ENCODE data around the gene WWOX. TPM values are rescaled to one million over a fixed set of nuclear protein-coding genes. Genes with fewer than 3 reads are reported as not detected.

Gene WWOX
- total and polyA plus RNA-seq, 4 experiments from 2014 or later = 10.4 to 23.1 (median 17.5) TPM

DNA sequence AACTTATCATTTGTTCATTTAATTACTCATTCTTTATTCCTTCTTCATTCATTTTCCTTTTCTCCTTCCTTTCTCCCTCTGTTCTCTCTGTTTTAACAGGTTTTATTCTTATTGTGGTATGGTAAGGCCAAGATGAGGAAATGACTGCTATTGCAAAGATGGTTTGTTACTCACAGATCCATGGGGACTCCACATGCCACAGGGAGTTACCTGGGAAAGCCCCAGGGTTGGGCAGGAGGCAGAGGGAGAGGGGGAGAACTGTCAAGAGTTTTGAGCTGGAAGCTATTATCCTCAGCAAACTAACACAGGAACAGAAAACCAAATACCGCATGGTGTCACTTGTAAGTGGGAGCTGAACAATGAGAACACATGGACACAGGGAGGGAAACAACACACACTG lies 453.3 kb downstream of the WWOX start:
- POLR2A ChIA-PET (ENCODE audit: partially characterized antibody) = no interaction called here
- Mint-ChIP-seq H3K27ac (no peak overlapping the region), H3K4me3 (no peak overlapping the region), H3K36me3 (no peaks in the 10 kb centered on the region), H3K4me1 (peaks cover 3 to 8% (median 6%) of the 10 kb centered on the region in 4 donors), H3K9me3 (no peaks in the 10 kb centered on the region), H3K27me3 (no peaks in the 10 kb centered on the region)
- intact Hi-C loops (cut with micrococcal nuclease) = no loop called here
- Histone ChIP-seq H3K36me3 (ENCODE audit: insufficient read depth, low read length) (no peaks in the 10 kb centered on the region), H3K4me3 (ENCODE audit: low read length in 2 of 2) (no peak overlapping the region), H3K4me1 (ENCODE audit: insufficient read depth, low read length) (no peaks in the 10 kb centered on the region), H3K27ac (ENCODE audit: low read depth, low read length) (no peak overlapping the region), H3K27me3 (ENCODE audit: insufficient read depth, low read length) (no peaks in the 10 kb centered on the region), H3K9me3 (ENCODE audit: control insufficient read depth in 1 of 2, low read length in 2 of 2) (no peaks in the 10 kb centered on the region)
- DNase-seq = no peak
- CTCF ChIA-PET (ENCODE audit: partially characterized antibody) = no interaction called here

DNA sequence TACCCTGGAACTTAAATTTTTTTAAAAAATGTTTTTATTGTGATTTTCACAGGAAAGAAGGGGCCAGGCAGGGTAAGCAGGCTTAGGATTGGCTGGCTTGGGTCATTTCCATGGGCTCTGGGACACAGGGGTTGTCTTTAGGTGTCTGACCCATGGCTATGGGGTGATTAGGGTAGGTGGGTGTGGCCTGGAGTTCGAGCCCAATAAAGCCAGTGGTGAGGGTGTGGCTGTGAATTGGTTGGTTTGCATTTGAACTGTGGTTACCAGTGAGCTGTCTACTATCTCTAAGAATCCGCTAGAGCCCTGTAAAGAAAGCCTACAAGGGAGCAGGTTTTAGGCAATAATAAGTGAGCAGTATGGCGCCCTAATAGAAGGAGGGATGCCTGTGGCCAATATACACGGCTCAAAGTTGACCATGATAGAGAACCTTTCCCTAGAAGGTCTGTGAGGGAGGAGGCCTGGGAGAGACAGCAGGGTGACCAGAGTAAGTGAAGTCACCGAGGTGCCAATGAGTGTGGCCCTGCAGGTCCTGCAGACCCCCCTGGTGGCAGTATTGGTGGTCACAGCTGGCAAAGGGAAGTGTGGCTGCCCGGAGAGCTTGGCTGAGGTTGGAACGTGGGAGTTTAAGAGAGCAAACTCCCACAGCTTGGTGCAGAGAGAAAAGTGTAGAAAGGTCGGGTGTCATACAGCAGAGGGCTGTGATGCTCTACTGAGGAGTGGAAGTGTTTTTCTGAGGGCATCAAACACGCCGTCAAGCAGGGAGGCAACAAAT lies 454.0 kb downstream of the WWOX start:
- no peaks in the 10 kb centered on the region for H3K36me3 ChIP-seq (ENCODE audit: insufficient read depth, low read length)
- H3K4me3 ChIP-seq (ENCODE audit: low read length in 2 of 2) = no peak overlapping the region
- Mint-ChIP-seq H3K9me3 (no peaks in the 10 kb centered on the region), H3K27ac (peak overlapping the region in 2 of 7 donors; percentile 10 to 65), H3K27me3 (no peaks in the 10 kb centered on the region), H3K4me1 (peaks cover 3 to 8% (median 6%) of the 10 kb centered on the region in 4 donors), H3K36me3 (no peaks in the 10 kb centered on the region), H3K4me3 (no peak overlapping the region)
- H3K27ac ChIP-seq (ENCODE audit: low read depth, low read length) = no peak overlapping the region
- DNase-seq = no peak
- intact Hi-C loops (cut with micrococcal nuclease) = no loop called here
- H3K4me1 ChIP-seq (ENCODE audit: insufficient read depth, low read length) = no peaks in the 10 kb centered on the region
- no peaks in the 10 kb centered on the region for H3K27me3 ChIP-seq (ENCODE audit: insufficient read depth, low read length)
- POLR2A ChIA-PET (ENCODE audit: partially characterized antibody) = no interaction called here
- CTCF ChIA-PET (ENCODE audit: partially characterized antibody) = no interaction called here
- H3K9me3 ChIP-seq (ENCODE audit: control insufficient read depth in 1 of 2, low read length in 2 of 2) = no peaks in the 10 kb centered on the region

DNA sequence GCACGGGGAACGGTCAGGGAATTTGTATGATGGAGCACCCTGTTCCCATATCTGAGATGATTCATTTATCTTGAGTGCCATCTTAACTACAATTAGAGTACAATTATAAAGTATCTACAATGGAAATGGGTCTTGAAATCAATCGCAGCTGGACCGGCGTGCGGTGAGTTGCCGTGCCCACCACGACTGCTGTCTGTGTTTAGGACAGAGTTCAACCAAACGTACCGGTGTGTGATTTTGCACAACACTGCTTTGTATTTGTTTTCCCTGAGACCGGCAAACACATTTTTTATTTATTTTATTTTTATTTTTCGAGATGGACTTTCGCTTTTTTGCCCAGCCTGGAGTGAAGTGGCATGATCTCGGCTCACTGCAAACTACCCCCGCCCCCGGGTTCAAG lies 457.0 kb downstream of the WWOX start:
- peaks cover 3 to 7% (median 6%) of the 10 kb centered on the region in 4 donors for H3K4me1 Mint-ChIP-seq
- DNase-seq = no peak
- H3K4me3 Mint-ChIP-seq = no peak overlapping the region
- no peak overlapping the region for H3K27ac ChIP-seq (ENCODE audit: low read depth, low read length)
- H3K27me3 ChIP-seq (ENCODE audit: insufficient read depth, low read length) = no peaks in the 10 kb centered on the region
- no peaks in the 10 kb centered on the region for H3K9me3 Mint-ChIP-seq
- no peaks in the 10 kb centered on the region for H3K36me3 Mint-ChIP-seq
- H3K4me3 ChIP-seq (ENCODE audit: low read length in 2 of 2) = no peak overlapping the region
- no peaks in the 10 kb centered on the region for H3K4me1 ChIP-seq (ENCODE audit: insufficient read depth, low read length)
- ChIA-PET POLR2A (ENCODE audit: partially characterized antibody) (no interaction called here), CTCF (ENCODE audit: partially characterized antibody) (no interaction called here)
- no peaks in the 10 kb centered on the region for H3K9me3 ChIP-seq (ENCODE audit: control insufficient read depth in 1 of 2, low read length in 2 of 2)
- intact Hi-C loops (cut with micrococcal nuclease) = no loop called here
- no peak overlapping the region for H3K27ac Mint-ChIP-seq
- no peaks in the 10 kb centered on the region for H3K36me3 ChIP-seq (ENCODE audit: insufficient read depth, low read length)
- H3K27me3 Mint-ChIP-seq = no peaks in the 10 kb centered on the region

DNA sequence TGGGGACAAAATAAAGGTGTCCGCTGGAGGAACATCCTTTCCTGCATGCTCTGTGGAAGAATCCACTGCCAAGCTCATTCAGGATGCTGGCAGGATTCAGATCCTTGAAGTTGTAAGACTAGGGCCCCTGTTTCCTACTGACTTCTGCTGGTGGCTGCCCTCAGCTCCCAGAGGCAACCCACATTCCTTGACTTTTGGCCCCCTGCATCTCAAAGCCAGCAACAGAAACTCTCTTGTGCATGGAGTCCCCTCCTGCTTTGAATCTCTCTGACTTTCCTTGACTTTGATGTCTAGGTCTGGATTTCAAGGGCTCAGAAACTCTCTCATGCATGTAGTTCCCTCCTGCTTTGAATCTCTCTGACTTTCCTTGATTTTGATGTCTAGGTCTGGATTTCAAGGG lies 461.5 kb downstream of the WWOX start:
- no peaks in the 10 kb centered on the region for H3K36me3 ChIP-seq (ENCODE audit: insufficient read depth, low read length)
- Mint-ChIP-seq H3K36me3 (peaks cover 0 to 9% of the 10 kb centered on the region in 2 donors), H3K4me1 (peaks cover 0 to 3% (median 1%) of the 10 kb centered on the region in 4 donors), H3K4me3 (no peak overlapping the region), H3K27me3 (no peaks in the 10 kb centered on the region), H3K9me3 (peaks cover 0 to 8% (median 1%) of the 10 kb centered on the region in 8 donors), H3K27ac (no peak overlapping the region)
- no peaks in the 10 kb centered on the region for H3K9me3 ChIP-seq (ENCODE audit: control insufficient read depth in 1 of 2, low read length in 2 of 2)
- intact Hi-C loops (cut with micrococcal nuclease) = no loop called here
- ChIA-PET CTCF (ENCODE audit: partially characterized antibody) (no interaction called here), POLR2A (ENCODE audit: partially characterized antibody) (no interaction called here)
- H3K27me3 ChIP-seq (ENCODE audit: insufficient read depth, low read length) = no peaks in the 10 kb centered on the region
- no peak overlapping the region for H3K27ac ChIP-seq (ENCODE audit: low read depth, low read length)
- no peak overlapping the region for H3K4me3 ChIP-seq (ENCODE audit: low read length in 2 of 2)
- H3K4me1 ChIP-seq (ENCODE audit: insufficient read depth, low read length) = peaks cover under 1% of the 10 kb centered on the region
- no peak for DNase-seq

DNA sequence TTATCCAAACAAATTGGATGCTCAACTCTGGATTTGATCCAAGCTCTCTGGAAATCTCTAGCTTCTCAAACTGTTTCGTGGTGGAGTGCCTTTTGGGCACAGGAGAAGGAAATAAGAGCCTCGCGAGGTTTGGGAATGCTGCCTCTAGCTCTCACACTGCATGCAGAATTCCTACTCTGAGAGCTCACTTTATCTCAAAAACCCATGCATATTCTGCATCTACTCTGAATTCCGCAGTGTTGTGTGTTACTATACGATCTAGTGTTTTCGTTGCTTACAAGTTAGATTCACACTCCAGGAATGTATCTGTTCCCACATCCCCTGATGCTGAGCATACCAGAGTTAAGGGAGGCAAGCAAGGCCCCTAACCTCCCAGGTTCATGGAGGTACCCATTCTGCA lies 462.7 kb downstream of the WWOX start:
- H3K27ac ChIP-seq (ENCODE audit: low read depth, low read length) = no peak overlapping the region
- Mint-ChIP-seq H3K4me1 (peaks cover 8 to 13% (median 10%) of the 10 kb centered on the region in 4 donors), H3K36me3 (peaks cover 0 to 9% of the 10 kb centered on the region in 2 donors), H3K9me3 (peaks cover 0 to 8% (median 1%) of the 10 kb centered on the region in 8 donors), H3K27me3 (no peaks in the 10 kb centered on the region), H3K4me3 (no peak overlapping the region), H3K27ac (no peak overlapping the region)
- intact Hi-C loops (cut with micrococcal nuclease) = no loop called here
- no peaks in the 10 kb centered on the region for H3K27me3 ChIP-seq (ENCODE audit: insufficient read depth, low read length)
- ChIA-PET CTCF (ENCODE audit: partially characterized antibody) (no interaction called here), POLR2A (ENCODE audit: partially characterized antibody) (no interaction called here)
- no peaks in the 10 kb centered on the region for H3K36me3 ChIP-seq (ENCODE audit: insufficient read depth, low read length)
- H3K9me3 ChIP-seq (ENCODE audit: control insufficient read depth in 1 of 2, low read length in 2 of 2) = no peaks in the 10 kb centered on the region
- peaks cover 11% of the 10 kb centered on the region for H3K4me1 ChIP-seq (ENCODE audit: insufficient read depth, low read length)
- no peak for DNase-seq
- no peak overlapping the region for H3K4me3 ChIP-seq (ENCODE audit: low read length in 2 of 2)

DNA sequence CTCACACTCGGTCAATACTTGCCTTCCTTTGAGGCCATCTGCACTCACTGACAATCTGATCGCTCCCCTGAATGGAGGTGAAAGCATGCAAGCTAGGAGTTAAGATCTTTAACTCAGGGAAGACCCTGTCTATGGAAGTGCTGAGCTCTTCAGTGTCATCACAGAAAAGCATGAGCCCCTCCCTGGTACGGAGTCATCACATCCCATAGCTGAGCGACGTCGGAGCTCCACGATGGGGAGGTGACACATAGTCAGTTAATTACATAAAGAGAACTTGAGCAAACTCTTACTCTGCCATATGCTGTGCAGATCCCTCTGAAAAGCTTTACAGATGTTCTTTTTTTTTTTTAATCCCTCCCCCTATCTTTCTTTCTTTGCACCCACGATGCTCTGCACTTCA lies 463.2 kb downstream of the WWOX start:
- no peaks in the 10 kb centered on the region for H3K9me3 ChIP-seq (ENCODE audit: control insufficient read depth in 1 of 2, low read length in 2 of 2)
- Mint-ChIP-seq H3K27me3 (no peaks in the 10 kb centered on the region), H3K9me3 (peaks cover 0 to 8% (median 1%) of the 10 kb centered on the region in 8 donors), H3K4me3 (no peak overlapping the region), H3K36me3 (peaks cover 0 to 9% of the 10 kb centered on the region in 2 donors), H3K27ac (no peak overlapping the region), H3K4me1 (peaks cover 8 to 13% (median 11%) of the 10 kb centered on the region in 4 donors)
- no peaks in the 10 kb centered on the region for H3K36me3 ChIP-seq (ENCODE audit: insufficient read depth, low read length)
- H3K4me3 ChIP-seq (ENCODE audit: low read length in 2 of 2) = no peak overlapping the region
- ChIA-PET POLR2A (ENCODE audit: partially characterized antibody) (no interaction called here), CTCF (ENCODE audit: partially characterized antibody) (interaction anchor here (0.6 kb wide), 1 partner anchor 464 kb away, joined by 3 read pairs; no protein-coding TSS in a partner anchor)
- intact Hi-C loops (cut with micrococcal nuclease) = no loop called here
- no peaks in the 10 kb centered on the region for H3K27me3 ChIP-seq (ENCODE audit: insufficient read depth, low read length)
- no peak for DNase-seq
- no peak overlapping the region for H3K27ac ChIP-seq (ENCODE audit: low read depth, low read length)
- peaks cover 12% of the 10 kb centered on the region for H3K4me1 ChIP-seq (ENCODE audit: insufficient read depth, low read length)

DNA sequence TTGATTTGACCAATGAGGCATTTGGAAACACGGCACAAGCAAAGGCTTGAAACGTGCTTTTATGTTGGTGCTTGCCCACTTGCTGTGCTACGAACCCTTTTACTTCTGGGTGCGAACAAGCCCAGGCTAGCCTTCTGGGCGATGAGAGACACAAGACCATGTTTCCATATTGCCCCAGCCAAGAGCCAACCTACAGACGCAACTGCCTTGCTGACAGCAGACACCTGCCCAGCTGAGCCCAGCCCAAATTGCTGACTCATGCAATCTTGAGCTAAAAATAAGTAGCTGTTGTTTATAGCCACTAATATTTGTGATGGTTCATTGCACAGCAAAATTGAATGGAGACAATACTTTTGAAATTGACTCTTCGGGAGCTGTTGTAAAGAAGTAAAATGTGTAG lies 464.5 kb downstream of the WWOX start:
- intact Hi-C loops (cut with micrococcal nuclease) = no loop called here
- no peak overlapping the region for H3K4me3 ChIP-seq (ENCODE audit: low read length in 2 of 2)
- peaks cover 0 to 8% (median 1%) of the 10 kb centered on the region in 8 donors for H3K9me3 Mint-ChIP-seq
- peaks cover 12% of the 10 kb centered on the region for H3K4me1 ChIP-seq (ENCODE audit: insufficient read depth, low read length)
- POLR2A ChIA-PET (ENCODE audit: partially characterized antibody) = no interaction called here
- no peaks in the 10 kb centered on the region for H3K36me3 ChIP-seq (ENCODE audit: insufficient read depth, low read length)
- H3K27me3 Mint-ChIP-seq = no peaks in the 10 kb centered on the region
- H3K36me3 Mint-ChIP-seq = peaks cover 0 to 9% of the 10 kb centered on the region in 2 donors
- H3K27ac Mint-ChIP-seq = no peak overlapping the region
- H3K27ac ChIP-seq (ENCODE audit: low read depth, low read length) = no peak overlapping the region
- CTCF ChIA-PET (ENCODE audit: partially characterized antibody) = no interaction called here
- DNase-seq = no peak
- H3K4me1 Mint-ChIP-seq = peaks cover 8 to 15% (median 11%) of the 10 kb centered on the region in 4 donors
- no peaks in the 10 kb centered on the region for H3K27me3 ChIP-seq (ENCODE audit: insufficient read depth, low read length)
- no peak overlapping the region for H3K4me3 Mint-ChIP-seq
- no peaks in the 10 kb centered on the region for H3K9me3 ChIP-seq (ENCODE audit: control insufficient read depth in 1 of 2, low read length in 2 of 2)
